GM15510 (cell line): ENCODE measurements around the gene ZFPM1.

ENCODE experiments used
- POLR2A ChIP-seq: IDR thresholded peaks from 3 replicates; pipeline ENCODE4 v1.6.1; 2011; ENCODE audit warnings: borderline replicate concordance; ENCODE audit not compliant: insufficient read length; ENCODE audit errors: extremely low read depth

Gene ZFPM1

GRCh38 chr16:88461331-88462269 is 8.5 kb downstream of the ZFPM1 start:
- TF ChIP-seq POLR2A: no peak

GRCh38 chr16:88462396-88462795 is 9.3 kb downstream of the ZFPM1 start:
- no peak for TF ChIP-seq POLR2A

GRCh38 chr16:88463411-88463810 is 10.3 kb downstream of the ZFPM1 start:
- TF ChIP-seq POLR2A: no peak

GRCh38 chr16:88464447-88465318 is 11.6 kb downstream of the ZFPM1 start:
- TF ChIP-seq POLR2A: no peak

GRCh38 chr16:88465387-88465983 is 12.4 kb downstream of the ZFPM1 start:
- TF ChIP-seq POLR2A: no peak

GRCh38 chr16:88466175-88466862 is 13.2 kb downstream of the ZFPM1 start:
- no peak for TF ChIP-seq POLR2A

- TF ChIP-seq POLR2A: no peak
These were observed 13.9 kb downstream of the ZFPM1 start for GRCh38 chr16:88466949-88467348.

- TF ChIP-seq POLR2A: no peak
These were observed 14.5 kb downstream of the ZFPM1 start for GRCh38 chr16:88467541-88467944.

- no peak for TF ChIP-seq POLR2A
These were observed 15.4 kb downstream of the ZFPM1 start for GRCh38 chr16:88468275-88469129.

GRCh38 chr16:88469615-88470395 is 16.7 kb downstream of the ZFPM1 start:
- no peak for TF ChIP-seq POLR2A

GRCh38 chr16:88471115-88471514 is 18.0 kb downstream of the ZFPM1 start:
- TF ChIP-seq POLR2A: no peak

- no peak for TF ChIP-seq POLR2A
These were observed 18.5 kb downstream of the ZFPM1 start for GRCh38 chr16:88471575-88471974.

GRCh38 chr16:88472069-88472468 is 19.0 kb downstream of the ZFPM1 start:
- TF ChIP-seq POLR2A: no peak

GRCh38 chr16:88472637-88473205 is 19.6 kb downstream of the ZFPM1 start:
- TF ChIP-seq POLR2A: no peak
